ENCODE data around the gene SLC6A8.

The SLC6A8 gene

DNA sequence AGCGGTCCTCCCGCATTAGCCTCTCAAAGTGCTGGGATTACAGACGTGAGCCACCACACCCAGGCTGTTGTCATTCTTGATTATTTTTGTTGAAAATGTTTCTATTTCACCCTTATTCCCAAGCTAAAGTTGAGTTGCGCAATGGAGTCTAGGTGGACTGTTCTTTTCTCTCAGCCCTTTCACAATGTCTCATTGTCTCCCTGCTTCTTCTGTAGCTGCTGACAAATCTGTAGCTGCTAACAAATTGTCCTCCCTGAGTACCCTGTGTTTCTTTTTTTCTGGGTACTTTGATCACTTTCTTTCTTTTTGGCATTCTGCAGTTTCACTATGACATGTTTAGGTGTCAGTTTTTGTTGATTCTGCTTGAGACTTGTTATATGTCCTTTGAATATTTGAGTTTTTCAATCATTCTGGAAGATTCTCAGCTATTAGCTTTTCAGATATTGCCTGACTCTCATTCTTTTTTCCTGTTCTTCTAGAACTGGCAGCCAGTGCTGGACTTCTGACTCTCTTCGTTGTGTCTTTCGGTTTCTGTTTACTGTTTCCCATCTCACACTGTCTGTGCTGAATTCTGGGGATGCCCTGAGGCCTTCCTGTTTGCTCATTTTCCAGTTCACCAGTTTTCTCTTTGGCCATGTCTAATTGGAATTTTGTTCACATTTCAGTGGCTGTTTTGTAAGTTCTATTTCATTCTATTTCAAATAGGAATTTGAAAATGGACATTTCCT is 43.6 kb downstream of the SLC6A8 start:
- Histone ChIP-seq H3K27ac (ENCODE audit: low read depth, low read length) (no peak overlapping the region), H3K27me3 (ENCODE audit: control insufficient read depth, insufficient read depth, low read length) (no peaks in the 10 kb centered on the region), H3K9ac (ENCODE audit: low read length) (no peak overlapping the region), H3K36me3 (ENCODE audit: control insufficient read depth, insufficient read depth, low read length) (no peaks in the 10 kb centered on the region), H3K4me1 (ENCODE audit: control insufficient read depth, insufficient read depth, low read length) (peaks cover 16% of the 10 kb centered on the region), H3K4me3 (ENCODE audit: low read length) (no peak overlapping the region)

- Histone ChIP-seq H3K27me3 (ENCODE audit: control insufficient read depth, insufficient read depth, low read length) (no peaks in the 10 kb centered on the region), H3K36me3 (ENCODE audit: control insufficient read depth, insufficient read depth, low read length) (no peaks in the 10 kb centered on the region), H3K4me1 (ENCODE audit: control insufficient read depth, insufficient read depth, low read length) (peaks cover 10% of the 10 kb centered on the region), H3K9ac (ENCODE audit: low read length) (no peak overlapping the region), H3K27ac (ENCODE audit: low read depth, low read length) (no peak overlapping the region), H3K4me3 (ENCODE audit: low read length) (no peak overlapping the region)
Measured at GRCh38 chrX:153731845-153732215, 44.1 kb downstream of the SLC6A8 start.

DNA sequence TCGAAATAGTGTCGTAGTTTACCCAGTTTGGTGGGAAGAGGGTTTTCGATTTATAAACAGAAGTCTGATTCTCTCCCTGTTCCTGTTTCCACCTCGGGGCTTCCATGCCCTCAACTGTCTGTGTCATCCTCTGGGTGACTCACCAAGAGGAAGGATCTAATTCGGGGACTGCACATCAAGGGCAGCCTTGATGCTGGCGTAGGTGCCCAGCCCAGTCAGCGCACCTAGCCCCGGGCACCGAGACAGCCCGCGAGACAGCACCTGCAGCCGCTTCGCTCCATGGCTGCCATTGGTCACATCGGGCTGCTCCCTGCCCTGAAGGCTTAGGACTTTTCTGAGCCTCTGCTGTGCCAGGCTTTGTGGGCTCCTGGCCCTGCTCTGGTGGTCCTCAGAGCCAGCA is 44.7 kb downstream of the SLC6A8 start:
- Histone ChIP-seq H3K27me3 (ENCODE audit: control insufficient read depth, insufficient read depth, low read length) (peaks cover 3% of the 10 kb centered on the region), H3K36me3 (ENCODE audit: control insufficient read depth, insufficient read depth, low read length) (no peaks in the 10 kb centered on the region), H3K27ac (ENCODE audit: low read depth, low read length) (no peak overlapping the region), H3K4me1 (ENCODE audit: control insufficient read depth, insufficient read depth, low read length) (peaks cover 7% of the 10 kb centered on the region), H3K4me3 (ENCODE audit: low read length) (no peak overlapping the region), H3K9ac (ENCODE audit: low read length) (no peak overlapping the region)

GRCh38 chrX:153733651-153734240 is 46.0 kb downstream of the SLC6A8 start:
- no peak overlapping the region for H3K4me3 ChIP-seq (ENCODE audit: low read length)
- H3K27ac ChIP-seq (ENCODE audit: low read depth, low read length), result no peak overlapping the region
- H3K9ac ChIP-seq (ENCODE audit: low read length), result no peak overlapping the region
- H3K27me3 ChIP-seq (ENCODE audit: control insufficient read depth, insufficient read depth, low read length), result peaks cover 3% of the 10 kb centered on the region
- no peaks in the 10 kb centered on the region for H3K36me3 ChIP-seq (ENCODE audit: control insufficient read depth, insufficient read depth, low read length)
- no peaks in the 10 kb centered on the region for H3K4me1 ChIP-seq (ENCODE audit: control insufficient read depth, insufficient read depth, low read length)

- Histone ChIP-seq H3K4me1 (ENCODE audit: control insufficient read depth, insufficient read depth, low read length) (no peaks in the 10 kb centered on the region), H3K9ac (ENCODE audit: low read length) (no peak overlapping the region), H3K4me3 (ENCODE audit: low read length) (no peak overlapping the region), H3K27me3 (ENCODE audit: control insufficient read depth, insufficient read depth, low read length) (peaks cover 3% of the 10 kb centered on the region), H3K36me3 (ENCODE audit: control insufficient read depth, insufficient read depth, low read length) (no peaks in the 10 kb centered on the region), H3K27ac (ENCODE audit: low read depth, low read length) (no peak overlapping the region)
Measured at GRCh38 chrX:153734871-153735270, 47.1 kb downstream of the SLC6A8 start.

GRCh38 chrX:153735274-153735673 is 47.5 kb downstream of the SLC6A8 start:
- Histone ChIP-seq H3K4me3 (ENCODE audit: low read length) (no peak overlapping the region), H3K36me3 (ENCODE audit: control insufficient read depth, insufficient read depth, low read length) (no peaks in the 10 kb centered on the region), H3K9ac (ENCODE audit: low read length) (no peak overlapping the region), H3K4me1 (ENCODE audit: control insufficient read depth, insufficient read depth, low read length) (no peaks in the 10 kb centered on the region), H3K27ac (ENCODE audit: low read depth, low read length) (no peak overlapping the region), H3K27me3 (ENCODE audit: control insufficient read depth, insufficient read depth, low read length) (peaks cover 3% of the 10 kb centered on the region)

- peaks cover 3% of the 10 kb centered on the region for H3K27me3 ChIP-seq (ENCODE audit: control insufficient read depth, insufficient read depth, low read length)
- no peak overlapping the region for H3K27ac ChIP-seq (ENCODE audit: low read depth, low read length)
- no peak overlapping the region for H3K9ac ChIP-seq (ENCODE audit: low read length)
- H3K36me3 ChIP-seq (ENCODE audit: control insufficient read depth, insufficient read depth, low read length), result no peaks in the 10 kb centered on the region
- H3K4me1 ChIP-seq (ENCODE audit: control insufficient read depth, insufficient read depth, low read length), result no peaks in the 10 kb centered on the region
- H3K4me3 ChIP-seq (ENCODE audit: low read length), result no peak overlapping the region
Measured at GRCh38 chrX:153736071-153736820, 48.5 kb downstream of the SLC6A8 start.

DNA sequence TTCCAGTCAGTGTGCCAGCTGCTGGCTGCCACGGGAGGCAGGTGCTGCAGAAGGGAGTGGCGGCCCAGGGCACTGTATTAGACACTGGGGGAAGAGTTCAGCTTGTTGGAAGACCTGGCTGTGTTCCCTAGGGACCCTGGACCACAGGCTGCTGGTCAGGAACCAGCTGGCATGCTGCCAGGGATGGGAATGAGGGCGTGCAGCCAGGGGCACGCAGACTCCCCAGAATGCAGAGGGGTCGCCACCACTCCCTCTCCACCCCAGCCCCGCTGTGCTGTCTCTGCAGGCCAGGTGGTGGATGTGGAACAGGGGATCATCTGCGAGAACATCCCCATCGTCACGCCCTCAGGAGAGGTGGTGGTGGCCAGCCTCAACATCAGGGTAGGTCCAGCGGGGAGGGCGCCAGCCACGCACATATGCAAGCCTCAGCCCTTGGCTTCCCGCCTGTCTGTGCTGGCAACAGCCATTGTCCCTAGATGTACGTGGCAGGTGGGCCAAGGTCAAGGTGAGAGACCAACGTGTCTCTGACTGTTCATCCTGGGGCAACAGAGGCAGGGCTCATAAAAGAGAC is 49.2 kb downstream of the SLC6A8 start:
- Histone ChIP-seq H3K27me3 (ENCODE audit: control insufficient read depth, insufficient read depth, low read length) (peaks cover 3% of the 10 kb centered on the region), H3K36me3 (ENCODE audit: control insufficient read depth, insufficient read depth, low read length) (no peaks in the 10 kb centered on the region), H3K27ac (ENCODE audit: low read depth, low read length) (no peak overlapping the region), H3K4me1 (ENCODE audit: control insufficient read depth, insufficient read depth, low read length) (no peaks in the 10 kb centered on the region), H3K4me3 (ENCODE audit: low read length) (no peak overlapping the region), H3K9ac (ENCODE audit: low read length) (no peak overlapping the region)

GRCh38 chrX:153738056-153738605 is 50.4 kb downstream of the SLC6A8 start:
- Histone ChIP-seq H3K27me3 (ENCODE audit: control insufficient read depth, insufficient read depth, low read length) (peaks cover 3% of the 10 kb centered on the region), H3K4me3 (ENCODE audit: low read length) (no peak overlapping the region), H3K4me1 (ENCODE audit: control insufficient read depth, insufficient read depth, low read length) (no peaks in the 10 kb centered on the region), H3K27ac (ENCODE audit: low read depth, low read length) (no peak overlapping the region), H3K9ac (ENCODE audit: low read length) (no peak overlapping the region), H3K36me3 (ENCODE audit: control insufficient read depth, insufficient read depth, low read length) (no peaks in the 10 kb centered on the region)

DNA sequence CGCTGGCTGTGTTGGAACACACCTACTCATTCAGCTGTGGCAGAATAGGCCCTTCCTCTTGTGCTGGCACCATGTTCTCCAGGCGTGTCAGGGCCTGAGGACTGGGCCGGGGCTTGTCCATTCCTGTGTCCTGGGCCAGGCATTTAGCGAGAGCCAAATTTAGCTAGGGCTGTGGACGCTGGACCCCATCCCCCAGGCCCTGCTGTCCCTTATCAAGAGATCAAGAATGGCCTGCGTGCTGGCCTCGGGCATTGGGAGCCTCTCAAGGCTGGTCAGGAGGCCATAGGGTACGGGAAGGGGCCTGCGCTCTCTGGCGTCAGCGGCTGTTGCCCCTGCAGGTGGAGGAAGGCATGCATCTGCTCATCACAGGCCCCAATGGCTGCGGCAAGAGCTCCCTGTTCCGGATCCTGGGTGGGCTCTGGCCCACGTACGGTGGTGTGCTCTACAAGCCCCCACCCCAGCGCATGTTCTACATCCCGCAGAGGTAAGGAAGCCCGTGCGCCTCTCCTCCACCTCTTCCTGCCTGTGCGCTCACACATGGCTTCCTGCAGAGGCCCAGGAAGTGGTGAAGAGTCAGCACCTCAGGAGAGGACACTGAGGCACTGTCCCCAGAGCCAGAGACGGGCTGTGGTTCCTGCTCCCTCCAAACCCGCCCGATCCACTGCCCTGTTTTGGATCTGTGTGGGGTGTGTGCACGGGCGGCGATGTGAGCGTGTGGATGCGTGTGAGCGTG is 52.2 kb downstream of the SLC6A8 start:
- no peak overlapping the region for H3K4me3 ChIP-seq (ENCODE audit: low read length)
- H3K36me3 ChIP-seq (ENCODE audit: control insufficient read depth, insufficient read depth, low read length), result no peaks in the 10 kb centered on the region
- no peak overlapping the region for H3K9ac ChIP-seq (ENCODE audit: low read length)
- peaks cover 3% of the 10 kb centered on the region for H3K27me3 ChIP-seq (ENCODE audit: control insufficient read depth, insufficient read depth, low read length)
- no peak overlapping the region for H3K27ac ChIP-seq (ENCODE audit: low read depth, low read length)
- peaks cover 3% of the 10 kb centered on the region for H3K4me1 ChIP-seq (ENCODE audit: control insufficient read depth, insufficient read depth, low read length)

- H3K4me1 ChIP-seq (ENCODE audit: control insufficient read depth, insufficient read depth, low read length), result peaks cover 3% of the 10 kb centered on the region
- no peak overlapping the region for H3K27ac ChIP-seq (ENCODE audit: low read depth, low read length)
- no peaks in the 10 kb centered on the region for H3K36me3 ChIP-seq (ENCODE audit: control insufficient read depth, insufficient read depth, low read length)
- no peak overlapping the region for H3K9ac ChIP-seq (ENCODE audit: low read length)
- peaks cover 3% of the 10 kb centered on the region for H3K27me3 ChIP-seq (ENCODE audit: control insufficient read depth, insufficient read depth, low read length)
- H3K4me3 ChIP-seq (ENCODE audit: low read length), result no peak overlapping the region
Measured at GRCh38 chrX:153740631-153741222, 53.0 kb downstream of the SLC6A8 start.

Measured in rectal smooth muscle tissue (tissue), 1 donor.